GM21390 (cell line): ENCODE measurements around the gene AHCYL2.
"Not testable (repeated sequence)": the region's sequence is repeated elsewhere in the genome, so short reads cannot be mapped to it uniquely, and the experiment has no call there.

Experiments used
- ATAC-seq: cut with Tn5 transposase; IDR thresholded peaks from one replicate; pipeline ENCODE4 v1.9.1; 2021; ENCODE audit not compliant: unreplicated experiment

Gene AHCYL2

DNA sequence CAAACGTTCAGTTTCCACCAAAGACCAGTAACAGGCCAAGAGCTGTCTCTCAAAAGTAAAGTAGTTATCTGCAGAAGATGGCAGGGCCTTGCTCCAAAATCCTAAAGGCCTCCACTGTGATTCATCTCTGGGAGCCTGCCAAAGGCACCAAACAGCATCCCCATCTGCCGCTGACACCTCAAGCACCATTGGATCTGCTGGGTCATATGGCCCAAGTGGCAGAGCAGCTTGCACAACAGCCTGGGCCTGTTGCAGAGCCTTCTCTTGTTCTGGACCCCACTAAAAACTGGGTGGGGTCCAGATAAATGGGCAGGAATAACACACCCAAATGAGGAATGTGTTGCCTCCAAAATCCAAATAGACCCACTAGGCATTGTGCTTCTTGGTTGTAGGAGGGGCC lies 222.1 kb downstream of the AHCYL2 start:
- not testable (repeated sequence) for ATAC-seq

DNA sequence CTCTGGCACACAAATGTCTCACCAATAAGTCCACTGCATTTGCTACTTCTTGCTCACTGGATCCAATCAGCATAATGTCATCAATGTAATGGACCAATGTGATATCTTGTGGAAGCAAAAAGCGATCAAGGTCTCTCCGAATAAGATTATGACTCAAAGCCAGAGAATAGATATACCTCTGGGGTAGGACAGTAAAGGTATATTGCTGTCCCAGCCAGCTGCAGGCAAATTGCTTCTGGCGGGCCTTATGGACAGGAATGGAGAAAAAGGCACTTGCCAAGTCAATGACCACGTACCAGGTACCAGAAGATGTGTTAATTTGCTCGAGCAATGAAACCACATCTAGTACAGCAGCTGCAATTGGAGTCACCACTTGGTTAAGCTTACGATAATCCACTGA lies 222.6 kb downstream of the AHCYL2 start:
- not testable (repeated sequence) for ATAC-seq

DNA sequence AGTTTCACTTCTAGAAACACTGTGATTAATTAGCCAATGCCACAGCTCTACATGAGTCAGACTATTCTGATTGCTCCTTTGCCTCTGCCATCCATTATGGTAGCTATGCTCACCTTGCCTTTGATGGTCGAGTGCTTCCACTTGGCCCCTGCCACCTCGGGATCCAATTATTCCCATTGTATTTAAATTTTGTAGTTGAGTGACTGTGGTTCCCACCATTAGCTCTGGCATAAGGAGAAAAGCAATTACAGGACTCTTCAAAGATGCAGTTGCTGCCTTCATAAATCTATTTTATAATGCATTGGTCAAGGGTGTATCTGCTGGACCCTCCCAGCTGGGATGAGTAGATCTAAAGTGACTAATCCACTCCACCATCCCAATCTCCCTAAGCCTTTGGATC lies 223.8 kb downstream of the AHCYL2 start:
- ATAC-seq, result not testable (repeated sequence)

DNA sequence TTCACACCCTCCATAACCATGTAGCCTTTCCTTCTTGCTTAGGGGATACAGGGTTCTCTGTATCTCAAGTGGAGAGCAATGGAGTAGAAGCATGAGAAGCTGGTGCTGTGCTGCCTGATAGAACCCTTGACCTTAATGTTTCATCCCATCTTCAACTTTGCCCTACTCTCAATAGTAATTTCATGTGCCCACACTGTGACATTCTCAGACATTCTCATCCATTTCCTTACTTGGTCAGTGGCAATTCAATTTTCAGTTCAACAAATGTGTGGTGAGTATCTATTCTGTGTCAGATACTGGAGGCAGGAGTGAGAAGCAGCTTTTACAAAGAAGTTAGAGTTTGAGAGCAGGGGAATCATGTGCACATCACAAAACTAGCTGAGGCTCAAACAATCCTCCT lies 225.5 kb downstream of the AHCYL2 start:
- ATAC-seq, result no peak

DNA sequence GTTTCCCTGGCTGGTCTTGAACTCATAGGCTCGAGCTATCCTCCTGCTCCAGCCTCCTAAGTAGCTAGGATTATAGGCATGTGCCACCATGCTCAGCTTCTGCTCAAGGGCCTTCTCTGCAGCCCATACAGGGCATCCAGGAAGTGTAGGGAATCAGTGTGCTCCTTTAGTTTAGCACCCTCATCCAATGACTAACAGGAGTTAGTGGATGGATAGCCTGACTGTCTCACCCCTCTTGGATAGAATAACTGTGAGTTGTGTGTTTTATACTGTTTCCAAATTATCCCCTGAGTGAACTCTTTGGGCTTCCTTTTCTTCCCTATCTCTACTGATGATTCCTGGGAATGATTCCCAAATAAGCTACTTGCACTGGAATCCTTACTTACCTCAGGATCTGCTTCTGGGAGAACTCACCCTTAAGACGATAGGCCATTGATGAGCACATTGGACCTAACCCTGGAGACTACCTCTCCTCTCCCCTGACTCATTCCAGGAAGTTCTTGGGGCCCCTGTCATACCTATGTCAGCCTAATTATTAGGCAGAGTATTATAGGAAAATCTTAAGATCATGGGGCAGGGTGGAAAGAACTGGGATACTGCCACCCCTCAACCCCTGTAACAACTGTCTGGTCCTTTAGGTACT lies 227.9 kb downstream of the AHCYL2 start:
- no peak for ATAC-seq

DNA sequence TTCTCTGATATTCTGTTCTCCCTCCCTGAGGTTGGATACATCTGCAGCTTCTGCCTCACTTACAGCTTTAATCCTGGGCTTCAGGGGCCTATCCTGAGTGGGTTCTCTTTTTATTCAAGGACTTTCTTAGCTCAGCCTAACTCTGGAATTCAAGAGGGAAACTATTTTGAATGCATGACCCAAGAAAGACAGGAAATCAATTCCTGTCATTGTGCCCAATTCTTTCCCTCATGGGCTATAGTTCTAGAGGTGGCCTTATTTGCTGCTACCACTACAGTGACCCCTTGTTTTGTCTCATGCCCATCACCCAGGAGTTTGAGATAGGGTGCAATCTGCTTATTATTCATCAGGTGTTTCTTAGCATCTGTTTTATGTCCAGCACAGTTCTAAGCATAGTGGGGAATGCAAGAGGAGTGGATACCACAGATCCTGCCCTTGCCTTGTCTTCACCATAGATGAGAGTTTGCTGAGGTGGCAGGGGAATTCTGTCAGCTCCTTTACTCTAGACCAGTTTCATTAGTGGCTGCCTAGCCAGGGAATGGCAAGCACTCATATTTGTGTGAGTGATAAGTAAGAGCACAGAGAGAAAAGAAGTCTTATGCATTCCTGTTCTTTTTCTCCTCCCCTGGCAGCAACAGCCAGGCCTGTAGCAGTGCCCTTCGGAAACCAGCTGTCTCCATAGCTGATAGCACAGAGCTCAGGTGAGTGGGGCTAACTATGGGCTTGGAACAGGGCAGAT lies 228.8 kb downstream of the AHCYL2 start:
- no peak for ATAC-seq

DNA sequence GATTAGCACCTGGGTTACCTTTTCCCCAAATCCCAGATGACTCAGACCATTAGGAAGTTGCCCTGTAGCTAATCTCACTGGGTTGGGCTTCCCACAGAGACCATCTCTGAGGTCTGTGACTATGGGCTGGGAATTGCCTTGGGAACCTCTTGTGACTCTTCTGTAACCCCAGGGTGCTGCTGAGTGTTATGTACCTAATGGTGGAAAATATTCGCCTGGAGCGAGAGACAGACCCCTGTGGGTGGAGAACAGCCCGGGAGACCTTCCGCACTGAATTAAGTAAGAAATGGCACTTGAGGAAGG lies 229.4 kb downstream of the AHCYL2 start:
- no peak for ATAC-seq

DNA sequence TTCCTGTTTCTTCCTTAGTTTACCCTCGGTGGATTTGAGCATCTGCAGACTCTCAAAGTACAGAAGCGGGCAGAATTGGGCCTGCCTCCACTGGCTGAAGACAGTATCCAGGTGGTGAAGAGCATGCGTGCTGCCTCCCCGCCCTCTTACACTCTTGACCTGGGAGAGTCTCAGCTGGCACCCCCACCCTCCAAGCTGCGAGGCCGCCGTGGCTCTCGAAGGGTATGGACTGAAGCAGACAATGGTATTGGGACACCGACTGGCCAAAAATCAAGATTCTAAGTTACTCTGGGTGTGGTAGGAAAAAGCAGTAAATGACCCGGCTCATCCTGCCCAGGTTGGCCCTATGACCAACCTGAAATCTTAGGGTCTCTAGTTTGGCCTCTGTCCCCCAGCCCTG lies 231.6 kb downstream of the AHCYL2 start:
- no peak for ATAC-seq

DNA sequence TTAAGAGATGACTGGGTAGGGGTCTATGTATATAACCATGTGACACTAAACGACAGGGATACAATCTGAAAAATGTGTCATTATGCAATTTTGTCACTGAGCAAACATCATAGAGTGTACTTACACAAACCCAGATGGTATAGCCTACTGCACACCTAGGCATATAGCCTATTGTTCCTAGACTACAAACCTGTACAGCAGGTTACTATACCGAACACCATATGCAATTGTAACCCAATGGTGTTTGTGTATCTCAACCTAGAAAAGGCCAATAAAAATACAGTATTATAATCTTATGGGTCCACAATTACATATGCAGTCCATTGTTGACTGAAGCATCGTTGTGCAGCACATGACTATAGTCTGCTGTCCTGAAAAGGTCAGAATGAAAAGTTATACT lies 232.3 kb downstream of the AHCYL2 start:
- ATAC-seq, result no peak

DNA sequence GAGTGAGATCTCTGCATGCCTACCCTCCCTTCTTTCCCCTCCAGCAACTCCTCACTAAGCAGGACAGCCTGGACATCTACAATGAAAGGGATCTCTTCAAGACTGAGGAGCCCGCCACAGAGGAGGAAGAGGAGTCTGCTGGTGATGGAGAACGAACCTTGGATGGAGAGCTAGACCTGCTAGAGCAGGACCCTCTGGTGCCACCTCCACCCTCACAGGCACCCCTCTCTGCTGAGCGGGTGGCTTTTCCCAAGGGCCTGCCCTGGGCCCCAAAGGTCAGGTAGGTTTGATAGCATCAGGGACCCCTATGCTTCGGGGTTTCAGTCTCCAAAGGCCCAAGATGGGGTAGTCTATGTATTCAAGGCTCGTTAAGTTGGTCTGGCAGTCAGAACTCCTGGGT lies 233.3 kb downstream of the AHCYL2 start:
- no peak for ATAC-seq

DNA sequence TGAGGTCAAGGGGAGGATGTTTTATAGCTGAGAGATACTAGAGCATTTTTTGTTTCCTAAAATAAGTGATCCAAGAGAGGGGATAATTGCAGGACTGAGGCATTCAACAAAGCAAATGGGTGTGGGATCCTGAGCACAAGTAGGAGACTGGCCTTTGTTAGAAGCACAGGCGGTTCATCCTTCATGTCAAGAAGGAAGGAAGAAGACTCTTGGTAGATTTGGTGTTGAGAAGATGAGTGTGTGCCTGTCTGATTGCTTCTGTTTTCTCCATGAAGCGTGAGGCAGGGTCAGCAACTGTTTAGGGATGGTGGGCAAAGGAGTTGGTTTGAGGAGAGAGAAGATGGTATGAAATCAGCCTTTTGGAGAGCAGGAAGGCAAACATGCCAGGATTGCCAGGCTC lies 237.0 kb downstream of the AHCYL2 start:
- no peak for ATAC-seq

DNA sequence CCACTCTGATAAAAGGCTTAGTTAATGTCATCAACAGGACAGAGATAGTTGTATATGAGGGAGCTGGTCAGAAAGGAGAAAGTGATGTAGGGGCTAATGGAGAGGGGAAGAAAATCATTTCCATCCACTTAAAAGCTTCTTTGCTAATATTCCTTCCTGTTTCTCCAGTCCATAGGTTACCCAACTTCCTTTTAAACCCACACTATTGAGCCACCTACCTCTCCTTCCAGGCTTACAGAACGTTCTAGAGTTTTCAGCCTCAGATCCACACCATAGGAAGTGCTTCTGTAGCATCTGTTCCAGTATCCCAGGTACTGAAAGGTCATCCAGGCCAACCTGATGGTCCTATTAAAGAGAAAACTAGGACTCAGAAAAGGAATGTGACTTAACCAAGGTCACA lies 237.6 kb downstream of the AHCYL2 start:
- ATAC-seq, result no peak

DNA sequence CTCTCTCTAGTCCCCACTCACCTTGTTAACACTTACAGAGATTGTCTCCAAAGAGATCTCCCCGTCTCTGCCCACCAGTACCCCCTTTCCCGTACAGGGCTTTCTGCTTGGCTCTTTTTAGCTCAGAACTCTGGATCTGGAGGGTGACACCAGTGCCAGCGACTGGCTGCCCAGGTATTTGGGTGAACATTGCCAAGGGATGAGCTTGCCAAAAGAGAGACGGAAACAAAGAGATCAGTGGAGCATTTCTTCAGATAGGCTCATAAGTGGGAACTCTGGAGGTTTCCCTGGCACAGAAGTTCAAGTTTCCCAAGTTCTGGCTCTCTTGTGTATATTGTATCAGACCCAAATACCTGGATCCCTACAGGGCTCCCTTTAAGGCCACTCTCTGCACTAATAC lies 239.4 kb downstream of the AHCYL2 start:
- ATAC-seq, result no peak

DNA sequence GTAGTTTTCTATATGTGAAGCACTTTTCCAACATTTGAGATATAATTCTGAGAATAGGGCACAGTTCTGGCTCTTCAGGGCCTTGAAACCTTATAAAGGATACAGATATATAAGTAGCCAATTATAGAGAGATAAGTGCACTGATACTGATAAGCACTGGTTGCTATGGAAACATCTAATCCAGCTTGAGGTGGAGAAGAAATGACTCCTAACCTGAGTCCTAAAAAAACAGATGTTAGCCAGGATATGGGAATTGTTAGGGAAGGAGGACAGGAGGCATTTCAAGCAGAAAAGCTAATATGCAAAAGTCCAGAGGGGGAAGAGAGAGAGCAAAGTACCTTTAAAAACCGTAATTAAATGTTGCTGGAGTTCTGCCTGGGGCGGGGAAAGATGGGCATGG lies 240.2 kb downstream of the AHCYL2 start:
- ATAC-seq, result no peak

DNA sequence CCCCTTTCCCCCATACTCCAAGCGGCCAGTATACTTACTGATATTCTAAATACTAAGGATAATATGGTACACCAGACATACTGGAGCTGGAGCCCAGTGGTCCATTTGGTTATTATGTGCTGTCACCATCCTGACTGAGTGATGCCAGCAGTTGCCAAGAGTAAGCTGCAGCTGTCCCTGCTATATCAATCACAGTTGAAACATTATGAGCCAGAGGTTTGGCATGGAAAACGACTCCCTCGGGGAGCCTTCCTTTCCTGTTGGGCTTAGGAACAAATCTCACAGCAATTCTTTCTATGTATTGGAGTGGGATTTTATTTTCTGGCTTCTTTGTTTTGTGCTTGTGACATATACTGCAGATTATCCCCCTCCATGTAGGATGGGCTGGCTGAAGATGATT lies 242.0 kb downstream of the AHCYL2 start:
- no peak for ATAC-seq

DNA sequence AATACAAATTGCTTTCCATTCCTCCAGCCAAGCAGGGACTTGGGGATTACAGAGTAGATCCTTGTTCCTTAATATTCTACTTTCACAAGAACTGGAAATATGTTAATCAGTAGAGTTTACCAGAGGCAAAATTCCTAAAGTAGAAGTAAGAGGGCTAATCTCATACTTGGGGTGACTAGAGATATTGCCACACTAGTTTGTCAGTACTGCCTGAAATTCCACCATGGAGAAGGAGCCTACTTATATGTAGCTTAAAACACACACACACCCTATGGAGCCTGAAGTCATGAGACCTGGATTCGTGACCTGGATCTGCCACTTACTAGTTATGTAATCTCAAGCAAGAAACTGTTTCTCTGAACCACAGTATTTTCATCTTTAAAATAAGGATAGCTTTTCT lies 243.3 kb downstream of the AHCYL2 start:
- no peak for ATAC-seq

DNA sequence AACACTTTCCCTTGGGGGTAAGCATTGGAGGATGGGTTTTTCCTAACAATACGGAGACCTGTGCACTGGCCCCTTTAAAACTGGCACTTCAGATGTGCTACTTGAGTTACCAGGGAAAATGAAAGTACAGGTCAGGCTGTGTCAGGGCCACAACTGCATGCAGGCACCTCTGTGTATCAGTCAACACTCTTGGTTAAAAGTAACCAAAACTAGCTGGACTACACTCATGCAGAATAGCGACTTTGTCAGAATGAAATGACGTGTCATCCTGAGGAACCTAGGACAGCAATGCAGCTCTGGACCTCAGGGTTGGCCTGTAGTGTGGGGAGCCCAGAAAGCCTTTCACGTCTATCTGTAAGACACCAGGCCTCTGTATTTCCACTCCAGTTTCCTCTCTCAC lies 243.7 kb downstream of the AHCYL2 start:
- no peak for ATAC-seq

DNA sequence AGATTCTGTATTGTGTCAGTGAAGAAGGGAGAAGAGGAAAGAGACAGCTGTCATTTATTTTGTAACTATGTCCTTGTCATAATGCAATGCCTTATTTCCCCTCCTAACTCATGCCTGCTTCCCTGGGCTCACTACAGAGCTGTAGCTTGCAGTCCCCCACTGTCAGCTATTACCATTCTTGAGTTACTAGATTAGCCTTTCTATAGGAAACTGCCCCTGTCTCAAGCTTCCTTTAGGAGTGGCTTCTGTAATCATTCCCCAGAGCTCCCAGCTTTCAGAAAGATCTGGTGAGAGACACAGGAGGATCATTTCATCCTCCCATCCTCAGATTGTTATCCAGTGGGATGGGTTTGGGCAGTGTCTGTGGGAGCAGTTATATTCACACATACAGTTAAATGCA lies 245.1 kb downstream of the AHCYL2 start:
- no peak for ATAC-seq

DNA sequence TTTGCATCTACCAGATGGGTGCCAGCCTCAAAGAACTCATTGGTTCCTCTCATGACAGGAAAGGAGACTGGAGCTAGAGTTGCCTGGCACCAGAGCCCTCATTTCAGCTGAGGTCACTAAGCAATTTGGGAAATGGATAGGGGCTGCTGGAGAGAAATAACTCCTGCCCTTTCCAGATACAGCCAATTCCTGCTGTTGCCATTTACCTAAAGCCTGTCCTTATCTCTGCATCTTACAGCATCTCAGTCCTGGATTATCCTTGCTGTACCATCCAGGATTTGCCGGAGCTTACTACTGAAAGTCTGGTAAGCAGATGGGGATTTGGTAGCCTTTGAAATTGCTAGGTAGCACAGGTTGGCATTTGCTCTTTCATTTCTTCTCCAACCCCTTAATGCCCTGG lies 245.6 kb downstream of the AHCYL2 start:
- ATAC-seq, result no peak

DNA sequence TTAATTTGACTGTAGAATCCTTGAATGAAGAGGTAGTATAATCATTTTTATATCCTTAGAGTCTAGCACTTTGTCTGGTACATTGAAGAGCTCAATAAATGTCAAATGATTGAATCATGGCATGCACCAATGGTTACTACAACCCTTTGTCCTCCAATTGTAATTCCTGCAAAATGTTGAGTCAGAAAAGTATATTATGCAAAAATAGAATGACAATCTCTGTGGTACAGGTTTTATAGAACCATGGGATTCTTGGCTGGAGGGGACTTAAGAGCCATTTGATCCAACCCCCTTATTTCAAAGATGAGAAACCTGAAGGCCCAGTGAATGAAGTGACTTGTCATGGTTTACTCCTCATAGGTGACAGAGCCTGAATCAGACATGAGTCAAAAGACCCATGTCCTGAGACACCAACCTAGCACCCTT lies 246.6 kb downstream of the AHCYL2 start:
- no peak for ATAC-seq

DNA sequence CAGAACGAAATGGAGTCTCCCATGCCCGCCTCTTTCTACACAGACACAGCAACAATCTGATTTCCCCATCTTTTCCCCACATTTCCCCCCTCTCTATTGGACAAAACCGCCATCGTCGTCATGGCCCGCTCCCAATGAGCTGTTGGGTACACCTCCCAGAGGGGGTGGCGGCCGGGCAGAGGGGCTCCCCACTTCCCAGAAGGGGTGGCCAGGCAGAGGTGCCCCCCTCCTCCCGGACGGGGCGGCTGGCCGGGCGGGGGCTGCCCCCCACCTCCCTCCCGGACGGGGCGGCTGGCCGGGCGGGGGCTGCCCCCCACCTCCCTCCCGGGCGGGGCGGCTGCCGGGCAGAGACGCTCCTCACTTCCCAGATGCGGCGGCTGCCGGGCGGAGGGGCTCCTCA lies 251.1 kb downstream of the AHCYL2 start:
- not testable (repeated sequence) for ATAC-seq

DNA sequence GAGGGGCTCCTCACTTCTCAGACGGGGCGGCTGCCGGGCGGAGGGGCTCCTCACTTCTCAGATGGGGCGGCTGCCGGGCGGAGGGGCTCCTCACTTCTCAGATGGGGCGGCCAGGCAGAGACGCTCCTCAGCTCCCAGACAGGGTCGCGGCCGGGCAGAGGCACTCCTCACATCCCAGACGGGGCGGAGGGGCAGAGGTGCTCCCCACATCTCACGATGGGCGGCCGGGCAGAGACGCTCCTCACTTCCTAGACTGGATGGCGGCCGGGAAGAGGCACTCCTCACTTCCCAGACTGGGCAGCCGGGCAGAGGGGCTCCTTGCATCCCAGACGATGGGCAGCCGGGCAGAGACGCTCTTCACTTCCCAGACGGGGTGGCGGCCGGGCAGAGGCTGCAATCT lies 251.6 kb downstream of the AHCYL2 start:
- ATAC-seq, result not testable (repeated sequence)
